ENCODE results near the gene KCNK4. TPM values are rescaled to one million over a fixed set of nuclear protein-coding genes. Genes with fewer than 3 reads are reported as not detected.

KCNK4 gene
- total RNA-seq, 1 experiment from 2014 or later = 0.28 TPM

- no peak within 1 kb of the TSS for H2BK15ac ChIP-seq (ENCODE audit: low read depth, low read length)
- Mint-ChIP-seq H3K9me3 (no peaks in the 10 kb centered on the region), H3K27me3 (ENCODE audit: low read depth) (no peaks in the 10 kb centered on the region), H3K4me1 (peaks cover 17 to 18% of the 10 kb centered on the region in 2 experiments), H3K27ac (peak within 1 kb of the TSS; percentile 99 to 100 (median 99)), H3K4me3 (peak within 1 kb of the TSS; percentile 90 to 93), H3K36me3 (ENCODE audit: insufficient read depth in 1 of 3, low read depth in 3 of 3) (peaks cover 25 to 45% (median 43%) of the 10 kb centered on the region in 3 experiments; a peak in 6 of 7 replicates)
- peak within 1 kb of the TSS; percentile 43 for H2AFZ ChIP-seq (ENCODE audit: low read length)
- peak within 1 kb of the TSS; percentile 73 for H3K9ac ChIP-seq (ENCODE audit: extremely low read depth, insufficient read length, low read length)
- no peak within 1 kb of the TSS for H3K23ac ChIP-seq (ENCODE audit: insufficient read length, low read depth, low read length)
- H3K4ac ChIP-seq (ENCODE audit: low read depth, low read length) = no peak within 1 kb of the TSS
- H3K27ac ChIP-seq (ENCODE audit: insufficient read length, low read depth, low read length) = peak within 1 kb of the TSS; percentile 79
- H3K18ac ChIP-seq (ENCODE audit: insufficient read length, low read depth, low read length) = peak within 1 kb of the TSS; percentile 76
- H3K23me2 ChIP-seq (ENCODE audit: insufficient read length, low read depth, low read length, poor library complexity, severe bottlenecking) = peaks cover 3% of the 10 kb centered on the region
- H2BK20ac ChIP-seq (ENCODE audit: low read depth, low read length, poor library complexity, severe bottlenecking) = no peak within 1 kb of the TSS
- H3K14ac ChIP-seq (ENCODE audit: insufficient read depth, low read length) = peak within 1 kb of the TSS; percentile 77
- no peak within 1 kb of the TSS for H2BK120ac ChIP-seq (ENCODE audit: low read depth, low read length, poor library complexity, severe bottlenecking)
- no peak within 1 kb of the TSS for H3K56ac ChIP-seq (ENCODE audit: insufficient read length, low read depth, low read length)
- no peaks in the 10 kb centered on the region for H3K9me3 ChIP-seq (ENCODE audit: control insufficient read depth, low read depth, low read length)
- no peak within 1 kb of the TSS for H4K8ac ChIP-seq (replicated peaks; ENCODE audit: insufficient read length, low read depth, low read length)
- no peak within 1 kb of the TSS for H2BK12ac ChIP-seq (ENCODE audit: insufficient read length, low read depth, low read length)
- no peak within 1 kb of the TSS for H2AK5ac ChIP-seq (ENCODE audit: insufficient read length, low read length)
- peaks cover 2% of the 10 kb centered on the region for H4K20me1 ChIP-seq (ENCODE audit: control insufficient read depth, insufficient read depth, insufficient read length)
- H3K4me2 ChIP-seq (ENCODE audit: insufficient read depth, insufficient read length, low read length) = peak within 1 kb of the TSS; percentile 65
- H3K79me1 ChIP-seq (ENCODE audit: insufficient read depth, low read depth, low read length, poor library complexity, severe bottlenecking) = no peaks in the 10 kb centered on the region
- H3K4me1 ChIP-seq (ENCODE audit: insufficient read depth, low read length) = no peaks in the 10 kb centered on the region
- no peak within 1 kb of the TSS for H4K5ac ChIP-seq (ENCODE audit: insufficient read length, low read depth, low read length)
- WGBS (ENCODE audit: extremely low coverage, insufficient read length, low lambda C conversion rate) = no CpG with 5 or more reads among the region's 61 CpGs
- peak; percentile 94 for DNase-seq
- 0 out of 2 replicates have a peak, but pooled peaks cover under 1% of the 10 kb centered on the region for H3K79me2 ChIP-seq (ENCODE audit: insufficient read depth, low read length)
- H4K91ac ChIP-seq (ENCODE audit: insufficient read length, low read depth, low read length) = no peak within 1 kb of the TSS
- no peaks in the 10 kb centered on the region for H3K27me3 ChIP-seq (ENCODE audit: insufficient read depth, low read length)
- H2BK5ac ChIP-seq (ENCODE audit: insufficient read length, low read length) = no peak within 1 kb of the TSS
- peak; percentile 32; the same call in 2 of the 3 replicates for TF ChIP-seq CTCF (conservative IDR thresholded peaks at IDR 0.05)
- H3T11ph ChIP-seq (ENCODE audit: low read length) = no peak within 1 kb of the TSS
Observed at GRCh38 chr11:64317961-64318765, 27.1 kb downstream of the KCNK4 start, which contains the start of gene PRDX5. PRDX5 (plus strand) TSS chr11:64318121; CDS start chr11:64318216, 95 bp downstream.

Data from H9 (cell line).